Stimulated activated CD4-positive, alpha-beta T cell treated with anti-CD3 and anti-CD28 coated beads, Interleukin-4, amount 100 ng/mL, for 1 hour (primary cell): ENCODE measurements around the gene MRPL23.

Source experiments
- DNase-seq: peaks from one replicate; pipeline ENCODE4 v3.0.0-alpha.2; 2020

The MRPL23 gene

DNA sequence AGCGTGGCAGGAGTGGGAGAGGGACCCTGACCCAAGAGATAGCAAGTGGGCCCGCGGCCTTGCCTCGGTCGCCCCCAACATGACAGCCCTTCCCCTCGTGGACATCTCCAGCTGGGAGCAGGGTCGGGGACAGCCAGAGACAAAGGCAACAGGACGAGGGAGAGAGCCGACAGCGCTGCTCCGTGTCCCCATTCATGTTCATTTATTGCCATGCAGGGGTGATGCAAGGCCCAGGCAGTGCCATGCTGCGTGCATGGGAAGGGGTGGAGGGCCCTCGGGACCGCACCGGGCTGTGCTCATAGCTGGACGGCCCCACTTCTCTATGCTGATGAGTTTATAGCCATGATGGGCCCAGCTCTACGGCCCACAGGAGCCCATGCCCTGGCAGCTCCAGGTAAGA, 12.7 kb downstream of the MRPL23 start:
- no peak for DNase-seq

DNA sequence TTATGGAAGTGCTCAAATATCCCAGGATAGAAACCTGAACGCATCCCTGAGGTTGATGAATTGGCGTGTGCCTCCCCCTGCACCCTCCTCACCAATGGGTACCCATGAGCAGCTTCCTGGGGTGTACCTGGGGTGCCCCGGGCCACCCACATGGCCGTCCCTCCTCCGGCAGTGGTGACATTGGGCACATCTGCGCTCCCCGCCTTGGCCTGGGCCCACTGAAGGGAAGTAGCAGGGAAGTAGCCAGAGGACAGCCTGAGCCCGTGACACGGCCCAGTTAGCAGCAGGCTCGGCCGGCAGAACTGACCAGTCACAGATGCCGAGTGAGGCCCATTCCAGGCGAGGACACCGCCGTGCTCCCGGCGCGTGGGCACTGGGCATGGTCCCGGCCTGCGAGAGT, 16.7 kb downstream of the MRPL23 start:
- no peak for DNase-seq

DNA sequence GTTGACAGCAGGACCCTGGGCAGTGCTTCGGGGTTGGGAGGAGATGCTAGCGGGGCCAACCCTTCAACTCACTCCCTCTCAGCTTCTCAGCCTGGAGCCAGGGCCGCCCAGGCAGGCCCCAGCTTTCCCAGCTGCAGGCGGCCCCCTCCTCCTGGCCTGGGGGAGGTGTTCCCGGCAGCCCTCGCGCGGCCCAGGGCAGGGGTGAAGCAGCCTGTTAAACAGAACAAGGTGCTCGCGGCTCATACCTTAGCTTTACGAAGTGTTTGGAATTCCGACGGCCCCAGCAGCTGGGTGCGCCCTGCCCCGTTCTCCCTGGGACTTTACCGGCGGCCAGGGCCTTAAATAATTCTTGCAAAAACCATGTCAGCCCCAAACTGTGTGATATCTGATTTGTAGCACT, 17.2 kb downstream of the MRPL23 start:
- no peak for DNase-seq

DNA sequence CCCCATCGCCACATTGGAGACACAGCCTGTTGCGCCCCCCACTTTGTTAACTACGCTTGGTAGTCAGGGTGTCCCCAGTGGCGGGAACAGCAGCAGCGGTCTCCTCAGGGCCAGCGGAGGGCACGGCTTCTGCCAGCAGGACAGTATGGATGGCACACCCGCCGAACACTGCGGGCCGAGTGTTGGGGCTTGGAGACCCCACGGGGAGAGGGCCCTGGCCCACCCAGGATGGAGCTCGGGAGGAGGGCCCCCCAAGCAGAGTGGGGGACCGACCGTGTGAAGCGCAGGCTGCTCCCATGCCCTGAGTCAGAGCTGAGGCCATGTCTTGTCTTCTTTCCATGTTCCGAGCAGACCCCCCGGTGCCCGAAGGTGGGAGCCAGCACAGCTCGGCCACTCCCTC, 17.8 kb downstream of the MRPL23 start:
- DNase-seq: no peak

DNA sequence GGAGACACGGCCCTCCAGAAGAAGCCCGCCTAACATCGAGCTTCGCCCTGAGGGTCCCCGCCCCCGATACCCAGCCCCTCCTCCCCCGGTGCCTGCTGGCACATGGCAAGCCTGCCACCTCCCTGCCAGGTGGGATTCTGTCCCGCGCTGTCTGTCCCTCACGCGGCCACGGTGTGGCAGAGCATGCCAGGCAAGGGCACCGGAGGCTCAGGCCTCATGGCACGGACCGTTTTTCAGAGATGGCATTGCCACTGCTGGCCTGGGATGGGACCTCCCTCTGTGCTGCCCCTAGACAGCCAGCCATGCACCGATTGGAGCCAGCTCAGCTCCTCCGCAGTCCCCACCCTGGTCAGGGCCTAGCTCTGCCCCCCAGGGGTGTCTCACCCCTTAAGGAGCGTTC, 19.4 kb downstream of the MRPL23 start:
- no peak for DNase-seq

DNA sequence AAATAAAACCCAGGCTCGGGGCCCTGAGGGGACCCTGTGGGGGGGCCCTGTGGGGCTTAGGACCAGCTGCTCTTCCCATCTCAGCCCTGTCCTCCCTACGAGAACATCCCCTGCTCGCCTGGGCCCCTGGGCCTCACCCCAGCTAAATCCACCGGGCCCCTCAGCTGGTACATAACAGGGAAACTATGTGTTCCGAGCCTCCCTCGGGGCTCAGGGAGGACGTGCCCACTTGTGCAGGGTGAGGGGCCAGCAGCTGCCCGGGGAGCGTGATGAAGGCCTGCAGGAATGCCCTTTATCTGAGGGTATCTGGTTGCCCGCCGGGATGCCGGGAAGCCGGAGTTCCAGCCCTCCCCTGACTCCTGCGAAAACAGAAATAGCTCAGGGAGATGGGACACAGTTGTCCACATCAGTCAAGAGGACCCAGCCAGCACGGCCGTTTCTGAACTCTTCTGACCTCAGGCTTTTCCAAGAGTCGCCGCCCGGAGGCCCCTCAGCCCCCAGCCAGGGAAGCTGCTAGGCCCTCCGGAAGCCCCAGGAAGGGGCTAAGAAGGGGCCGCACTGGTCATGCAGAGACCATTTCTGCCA, 20.6 kb downstream of the MRPL23 start:
- no peak for DNase-seq

DNA sequence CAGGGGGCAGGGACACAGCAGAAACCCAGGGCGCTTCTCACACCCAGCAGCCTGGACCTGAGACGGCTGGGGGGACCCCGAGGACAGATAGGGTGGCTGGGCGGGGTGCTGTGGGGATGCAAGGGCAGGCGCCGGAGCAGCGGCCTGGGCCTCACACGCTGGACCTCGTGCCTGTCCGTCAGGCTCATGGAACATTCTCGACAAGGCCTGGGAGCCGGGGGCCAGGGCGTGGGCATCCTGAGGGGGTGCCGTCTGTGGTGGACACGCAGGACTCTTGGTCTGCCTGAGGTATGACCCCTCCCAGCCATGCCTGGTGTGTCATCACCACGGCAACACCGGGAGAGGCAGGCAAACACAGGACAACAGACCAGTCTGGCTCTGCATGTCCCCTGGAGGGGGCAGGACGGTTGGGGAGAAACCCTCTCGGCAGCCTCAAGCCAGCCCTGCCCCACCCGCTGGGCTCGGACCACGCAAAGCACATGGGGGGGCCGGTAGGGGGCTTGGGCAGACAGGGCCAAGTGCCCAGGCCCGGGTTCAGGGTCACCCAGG, 21.4 kb downstream of the MRPL23 start:
- no peak for DNase-seq

DNA sequence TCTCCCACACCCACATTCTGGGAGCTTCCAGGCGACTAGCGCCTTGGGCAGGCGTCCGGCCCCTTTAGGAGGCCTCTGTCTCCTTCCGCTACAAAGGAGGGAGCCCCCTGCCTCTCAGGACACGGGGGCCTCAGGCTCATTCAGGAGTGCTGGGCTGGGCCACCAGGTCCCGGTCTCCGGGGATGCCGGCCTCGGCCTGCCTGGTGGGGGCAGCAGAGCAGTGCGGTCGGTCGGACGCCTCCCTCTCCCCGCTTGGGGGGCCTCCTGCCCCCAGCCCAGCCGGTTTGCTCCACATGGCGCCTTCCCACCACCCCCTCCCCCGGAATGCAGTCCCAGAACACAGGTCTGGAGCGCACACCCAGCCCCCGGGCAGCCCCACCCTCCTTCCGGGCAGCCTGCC, 21.9 kb downstream of the MRPL23 start:
- no peak for DNase-seq

DNA sequence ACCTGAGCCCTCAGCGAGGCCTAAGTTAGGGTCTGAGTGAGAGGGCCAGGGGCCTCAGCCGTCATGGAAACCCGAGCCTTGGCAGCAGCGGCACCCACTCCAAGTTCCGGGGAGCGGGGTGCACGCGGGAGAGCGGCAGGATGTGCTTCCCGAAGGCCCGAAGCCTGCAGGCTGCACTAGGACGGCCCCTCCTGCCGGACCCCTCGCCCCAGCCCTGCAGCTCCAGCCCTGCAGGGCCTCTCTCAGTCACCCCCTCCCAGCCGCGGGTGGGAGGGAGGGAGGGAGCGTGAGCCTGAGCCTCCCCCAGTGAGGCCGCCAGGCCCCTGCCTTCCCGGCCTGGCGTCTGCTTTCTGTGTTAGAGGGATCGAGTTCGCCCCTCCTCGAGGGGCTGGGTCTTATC, 22.6 kb downstream of the MRPL23 start:
- no peak for DNase-seq

DNA sequence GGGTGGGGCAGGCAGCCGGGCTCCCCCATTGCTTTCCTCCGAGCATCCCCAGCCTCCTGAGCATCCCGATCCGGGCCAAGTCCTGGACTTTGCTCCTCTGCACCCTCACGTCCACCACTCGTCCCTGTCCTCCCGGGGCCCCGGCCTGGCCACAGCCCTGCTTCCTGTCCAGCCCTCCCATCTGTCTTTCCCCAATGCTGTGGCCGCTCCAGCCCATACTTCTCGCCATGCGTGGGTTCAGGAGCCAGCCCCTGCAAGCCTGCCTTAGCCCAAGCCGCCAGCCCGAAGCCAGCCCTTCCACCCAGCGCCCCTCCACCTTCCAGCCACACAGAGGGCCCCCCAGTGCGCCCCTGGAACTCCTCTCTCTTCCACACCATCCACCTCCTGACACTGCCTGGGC, 23.8 kb downstream of the MRPL23 start:
- DNase-seq: no peak

DNA sequence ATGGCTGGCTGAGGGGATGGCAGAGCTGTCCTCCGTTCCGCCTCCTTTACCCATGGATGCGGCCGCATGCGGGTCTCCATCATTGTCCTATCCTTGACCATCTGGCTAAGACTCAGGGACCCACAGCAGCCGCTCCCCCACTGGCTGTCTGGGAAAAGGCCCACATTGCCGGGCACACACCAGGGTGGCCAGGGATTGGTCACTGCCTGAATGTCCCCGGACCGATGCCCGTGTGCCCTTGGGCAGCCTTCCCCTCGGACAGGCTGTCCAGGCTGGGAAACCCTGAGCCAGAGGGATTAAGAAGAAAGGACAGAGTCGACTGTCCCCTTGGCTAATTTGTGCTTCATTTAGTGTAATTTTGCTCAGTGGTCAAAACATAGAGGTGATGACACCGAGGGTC, 28.1 kb downstream of the MRPL23 start:
- no peak for DNase-seq

DNA sequence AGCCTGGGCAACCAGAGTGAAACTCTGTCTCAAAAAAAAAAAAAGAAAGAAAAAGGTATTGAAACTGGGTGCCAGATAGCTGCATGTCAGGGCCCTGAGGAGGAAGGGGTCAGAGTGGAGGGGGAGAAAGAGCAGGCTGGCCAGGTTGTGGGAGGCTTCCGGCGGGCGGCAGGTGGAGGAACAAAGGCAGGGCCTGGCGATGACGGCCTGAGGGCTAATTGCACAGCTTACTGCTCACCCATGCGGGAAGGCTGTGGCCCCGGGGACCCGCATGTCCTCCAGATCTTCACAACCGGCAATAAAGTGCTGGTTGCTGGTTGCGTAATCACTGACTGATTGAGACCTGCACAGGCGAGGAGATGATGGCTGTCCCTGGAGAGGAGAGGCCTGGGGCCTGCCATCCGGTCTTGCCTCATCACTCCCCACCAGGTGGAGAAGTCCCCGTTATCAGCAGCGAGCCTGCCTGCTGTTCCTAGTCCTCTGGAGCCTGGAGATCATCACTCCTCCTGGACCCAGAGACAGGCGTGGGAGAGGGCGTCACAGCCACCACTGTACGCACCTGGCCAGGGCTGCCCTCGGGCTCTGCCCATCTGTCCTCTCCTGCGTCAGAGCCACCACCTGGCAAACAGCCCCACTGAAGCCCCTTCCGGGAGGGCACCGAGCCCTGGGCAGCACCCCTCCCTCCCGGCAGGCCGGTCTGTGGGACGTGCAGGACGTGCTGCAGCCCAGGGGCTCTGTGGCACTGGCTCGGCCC, 31.8 kb downstream of the MRPL23 start:
- no peak for DNase-seq

DNA sequence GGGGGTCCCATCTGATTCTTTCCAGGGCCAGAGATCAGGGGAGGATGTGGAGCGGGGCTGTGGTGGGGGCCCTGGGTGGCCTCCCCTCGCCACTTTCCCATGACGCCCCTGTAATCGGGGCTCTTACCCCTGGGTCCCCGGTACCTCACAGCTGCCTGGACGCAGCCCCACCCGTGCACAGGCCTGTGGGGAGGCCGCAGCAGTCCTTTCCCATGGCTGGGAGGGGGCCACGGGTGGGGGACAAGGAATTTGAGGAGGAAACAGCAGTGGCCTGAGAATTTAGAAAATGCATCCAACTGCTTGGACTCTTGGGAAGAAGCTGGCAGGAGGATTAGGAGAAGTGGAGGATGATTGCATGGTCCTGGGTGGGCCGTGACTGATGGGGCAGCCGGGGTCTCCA, 32.5 kb downstream of the MRPL23 start:
- DNase-seq: no peak

DNA sequence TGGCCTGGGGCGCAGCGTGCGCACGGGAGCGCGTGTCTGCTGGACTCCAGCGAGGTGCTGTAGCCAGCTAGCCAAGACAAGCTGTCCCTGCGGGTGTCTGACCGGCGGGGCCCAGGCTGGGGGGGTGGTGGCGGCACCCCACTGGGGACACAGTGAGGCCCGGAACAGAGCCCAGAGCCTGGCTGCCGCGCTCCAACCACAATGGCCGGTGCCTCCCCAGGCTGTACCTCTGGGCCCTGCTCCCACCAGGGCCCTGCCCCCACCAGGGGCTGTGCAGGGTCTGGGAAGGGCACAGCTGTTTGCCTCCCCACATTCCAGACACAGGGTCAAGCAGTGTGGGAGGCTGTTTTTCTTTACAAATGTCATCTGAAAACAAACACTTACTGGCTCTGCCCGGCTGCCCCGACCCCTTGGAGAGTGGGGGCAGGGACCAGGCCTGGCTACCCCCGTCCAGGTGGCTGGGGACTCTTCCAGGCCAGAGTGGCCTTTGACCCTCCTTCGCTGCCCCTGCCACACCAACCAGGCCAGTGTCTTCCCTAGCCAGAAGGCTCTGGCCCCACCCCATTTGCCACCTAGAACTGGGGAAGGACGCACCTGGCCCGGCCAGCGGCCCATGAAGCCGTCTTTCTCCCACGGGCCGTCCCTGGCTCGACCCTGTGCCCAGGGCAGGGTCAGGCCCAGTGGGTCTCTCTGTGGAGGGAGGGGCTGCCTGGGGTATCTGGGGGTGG, 35.9 kb downstream of the MRPL23 start:
- DNase-seq: no peak

DNA sequence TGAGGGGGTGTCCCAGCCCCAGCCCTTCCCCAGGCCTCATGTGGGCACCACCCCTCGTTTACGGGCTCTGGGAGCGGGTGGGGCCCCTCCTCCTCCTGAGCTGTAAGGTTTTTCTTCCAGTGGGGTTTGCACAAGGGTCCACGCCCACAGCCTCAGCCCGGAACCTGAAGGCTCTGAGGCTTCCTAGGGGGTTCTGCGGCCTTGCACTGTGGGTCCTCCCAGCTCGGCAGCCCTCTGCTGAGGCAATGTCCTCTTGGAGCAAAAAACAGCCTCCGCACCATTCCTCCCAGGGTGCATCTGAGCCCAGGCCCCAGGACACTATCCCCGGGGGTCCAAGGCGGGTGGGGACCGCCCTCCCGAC, 36.4 kb downstream of the MRPL23 start:
- no peak for DNase-seq

DNA sequence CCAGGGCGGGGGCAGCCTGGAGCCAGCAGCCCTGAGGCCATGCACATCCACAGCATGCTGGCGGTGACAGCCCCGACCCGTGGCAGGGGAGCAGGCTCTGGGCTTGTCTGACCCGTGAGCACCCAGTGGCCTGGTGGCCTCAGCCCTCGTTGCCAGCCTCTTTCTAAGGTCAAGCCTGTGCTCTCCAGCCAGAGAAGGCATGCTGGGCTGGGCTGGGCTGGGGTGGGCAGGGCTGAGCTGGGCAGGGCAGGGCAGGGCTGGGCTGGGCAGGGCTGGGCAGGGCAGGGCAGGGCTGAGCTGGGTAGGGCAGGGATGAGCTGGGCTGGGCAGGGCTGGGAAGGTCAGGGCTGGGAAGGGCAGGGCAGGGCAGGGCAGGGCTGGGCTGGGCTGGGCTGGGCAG, 39.9 kb downstream of the MRPL23 start:
- no peak for DNase-seq

DNA sequence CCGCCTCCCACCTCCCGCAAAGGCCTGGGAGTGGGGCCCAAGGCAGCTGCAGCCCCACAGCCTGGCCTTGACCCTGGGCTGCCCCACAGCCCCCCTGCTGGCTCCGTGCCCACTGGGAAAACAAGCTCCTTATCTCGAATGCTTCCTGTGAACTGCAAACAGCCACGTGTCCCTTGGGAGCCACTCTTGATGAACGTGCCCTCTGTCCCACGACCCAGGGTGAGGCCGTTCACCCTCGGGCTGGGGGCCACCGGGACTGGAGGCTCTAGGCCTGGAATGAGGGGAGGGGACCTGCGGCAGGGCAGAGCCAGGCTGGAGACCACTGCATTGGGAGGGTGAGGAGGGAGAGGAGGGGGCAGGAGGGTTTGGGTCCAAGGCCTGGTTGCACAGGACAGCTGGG, 41.0 kb downstream of the MRPL23 start:
- DNase-seq: no peak

DNA sequence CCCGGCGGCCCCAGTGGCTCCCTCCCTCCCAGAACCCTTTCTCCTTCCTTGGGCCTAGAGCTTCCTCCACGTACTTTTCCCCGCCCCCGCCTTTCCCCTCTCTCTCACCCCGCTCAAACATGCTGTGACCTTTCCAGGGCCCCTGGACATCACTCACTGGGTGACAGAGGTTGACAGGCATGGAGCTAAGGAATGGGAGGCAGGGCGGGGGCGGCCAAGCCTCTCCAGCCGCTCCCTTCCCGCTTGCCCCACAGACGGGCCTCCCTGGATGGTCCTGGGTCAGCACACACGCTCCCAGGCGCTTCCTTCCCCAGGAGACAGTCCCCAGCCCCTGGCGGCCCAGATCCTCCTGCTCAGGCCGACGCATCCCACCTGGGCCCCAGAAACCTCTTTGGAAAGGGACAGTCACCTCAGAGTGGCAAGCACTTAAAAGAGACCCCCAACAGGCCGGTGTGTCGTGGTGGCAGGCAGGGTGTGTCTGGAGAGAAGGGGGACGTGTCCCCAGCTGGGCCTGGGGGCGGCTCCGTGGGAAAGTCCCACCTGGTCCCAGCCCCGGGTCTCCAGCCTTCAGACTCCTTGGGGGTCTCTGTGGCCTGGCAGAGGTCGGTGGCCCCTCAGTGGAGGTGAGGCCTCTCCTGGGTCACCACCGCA, 41.7 kb downstream of the MRPL23 start:
- no peak for DNase-seq

DNA sequence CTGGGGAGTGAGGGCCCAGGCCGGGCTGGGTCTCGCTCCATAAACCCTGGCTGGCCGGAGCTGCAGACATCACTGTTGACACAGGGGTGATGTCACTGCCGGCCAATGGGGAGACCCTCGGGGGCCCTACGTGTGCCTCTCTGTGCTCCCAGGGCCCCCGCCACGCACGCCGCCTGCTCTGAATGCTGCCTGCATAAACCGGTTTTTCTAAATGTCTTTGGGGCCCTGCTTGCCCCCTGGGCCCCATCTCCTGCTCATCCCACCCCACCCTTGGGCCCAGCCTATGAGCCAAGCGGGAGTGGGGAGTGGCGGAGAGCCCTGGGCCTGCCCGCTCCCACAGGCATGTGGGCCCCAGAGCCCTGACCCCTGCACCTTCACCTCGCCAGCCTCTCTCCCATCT, 42.8 kb downstream of the MRPL23 start:
- DNase-seq: no peak

DNA sequence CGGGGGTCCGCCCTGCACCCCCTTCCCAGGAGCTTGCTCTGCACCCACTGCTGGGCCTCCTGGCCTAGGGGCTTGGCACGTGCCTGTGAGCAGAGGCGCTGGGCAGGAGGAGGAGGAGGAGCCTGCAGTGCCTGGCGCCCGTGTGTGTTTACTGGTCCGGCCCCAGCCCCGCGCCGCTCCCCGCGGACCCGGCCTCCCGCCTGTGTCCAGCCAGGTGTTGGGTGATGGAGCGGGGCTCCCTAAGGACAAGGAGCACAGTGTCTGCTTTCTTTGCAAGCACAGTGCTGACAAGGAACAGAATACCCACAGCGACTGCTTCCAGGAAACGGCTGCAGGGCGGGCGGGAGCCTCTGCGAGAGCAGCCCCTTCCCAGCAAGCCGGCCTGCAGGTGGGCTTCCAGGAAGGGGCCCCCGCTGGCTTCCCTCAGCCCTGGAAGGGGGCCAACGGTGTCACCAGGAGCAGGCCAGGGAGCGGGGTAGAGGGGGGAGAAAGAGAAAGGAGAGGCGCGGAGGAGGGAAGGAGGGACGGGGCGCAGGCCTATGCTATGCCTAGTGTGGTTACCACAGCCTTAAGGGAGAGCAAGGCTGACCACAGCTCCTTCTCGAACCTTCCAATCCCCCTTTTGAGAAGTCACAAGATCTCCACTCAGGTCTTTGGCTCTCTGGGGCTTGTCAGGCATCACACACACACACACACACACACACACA, 43.9 kb downstream of the MRPL23 start:
- no peak for DNase-seq

DNA sequence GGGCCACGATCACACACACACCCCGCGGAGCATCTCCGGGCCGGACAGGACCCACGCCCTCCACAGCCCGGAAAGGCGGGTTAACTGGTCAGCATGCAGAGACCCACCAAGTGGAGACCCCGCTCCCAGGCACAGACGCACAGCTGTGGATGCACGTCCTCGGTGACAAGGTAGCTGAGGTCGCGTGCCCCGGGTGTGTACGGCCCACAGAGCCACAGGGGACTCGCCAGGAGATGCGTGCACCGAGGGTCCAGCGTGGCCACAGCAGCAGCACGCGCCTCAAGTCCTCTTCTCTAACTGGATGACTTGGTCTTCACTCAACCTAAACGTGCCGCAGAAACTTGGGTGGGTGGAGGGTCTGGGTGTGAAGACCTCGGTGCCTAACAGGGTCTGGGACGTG, 45.0 kb downstream of the MRPL23 start:
- DNase-seq: no peak

DNA sequence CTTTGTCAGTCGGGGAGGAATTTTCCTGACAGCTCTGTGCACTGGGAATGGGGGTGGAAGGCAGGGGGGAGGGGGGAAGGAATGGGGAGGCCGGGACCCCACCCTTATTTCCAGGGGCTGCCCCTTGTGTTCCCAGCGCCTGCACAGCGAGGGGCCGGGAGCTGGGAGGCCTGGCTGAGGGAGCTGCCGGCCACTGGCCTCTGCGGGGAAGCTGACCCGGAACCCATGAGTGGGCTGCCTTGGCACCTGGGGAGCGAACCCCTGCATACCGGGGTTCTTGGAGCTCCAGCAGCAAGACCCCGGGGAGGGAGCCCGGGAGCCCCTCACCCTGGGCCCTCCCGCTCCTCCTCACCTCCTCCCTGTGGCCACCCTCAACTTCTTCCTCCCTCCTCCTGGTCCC, 47.0 kb downstream of the MRPL23 start:
- DNase-seq: no peak

DNA sequence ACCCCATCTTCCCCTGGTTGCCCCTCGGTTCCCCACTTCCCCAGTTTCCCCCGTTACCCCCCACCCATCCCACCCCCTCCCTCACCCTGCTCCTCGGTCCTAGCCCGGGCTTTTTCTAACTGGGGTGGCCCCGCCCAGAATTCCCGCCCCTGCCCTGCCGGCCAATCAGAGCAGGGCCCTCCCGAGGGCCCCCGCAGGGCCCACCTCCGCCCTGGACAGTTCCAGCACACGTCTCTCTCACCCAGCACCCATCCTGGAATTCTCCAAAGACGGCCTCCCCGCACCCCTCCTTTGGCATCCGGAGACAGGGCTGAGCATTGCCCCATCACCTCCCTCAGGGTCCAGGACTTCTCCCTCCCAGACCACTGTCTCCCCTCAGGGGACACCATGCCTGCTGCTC, 50.6 kb downstream of the MRPL23 start, which contains the start of gene H19:
H19 (minus strand) TSS at position 88 of the 400 bp plus-strand sequence.
- DNase-seq: no peak
